ENCODE results near the gene ZMAT2.
"Not testable (repeated sequence)": the region's sequence is repeated elsewhere in the genome, so short reads cannot be mapped to it uniquely, and the experiment has no call there.

Gene ZMAT2

DNA sequence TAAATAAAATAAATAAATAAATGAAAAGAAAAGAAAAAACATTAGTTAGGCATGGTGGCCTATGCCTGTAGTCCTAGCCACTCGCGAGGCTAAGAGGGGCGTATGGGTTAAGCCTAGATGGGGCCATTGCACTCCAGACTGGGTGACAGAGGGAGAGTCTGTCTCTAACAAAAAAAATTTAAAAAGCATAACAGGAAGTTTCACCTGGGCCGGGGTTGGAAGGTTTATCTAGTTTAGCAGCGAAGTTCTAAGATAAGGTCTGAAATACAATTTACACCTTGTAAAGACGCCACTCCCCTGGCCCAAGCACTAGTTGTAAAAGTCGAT lies 18.0 kb downstream of the ZMAT2 start:
- CTCF ChIA-PET = interaction anchor here (0.6 to 2.3 kb wide), 8 partner anchors 43 to 437 kb away, joined by 3 to 10 read pairs (median 4); partner anchors contain the start of gene CD14
- TF ChIP-seq ZNF658 (tag by site-specific recombination; IDR thresholded peaks at IDR 0.05) (no peak), ZBTB1 (tag by site-specific recombination; IDR thresholded peaks at IDR 0.05) (no peak), EGR2 (tag by site-specific recombination; IDR thresholded peaks at IDR 0.05; ENCODE audit: low read depth) (no peak), ZNF366 (tag by site-specific recombination; conservative IDR thresholded peaks at IDR 0.05) (no peak), GFI1B (tag by site-specific recombination; IDR thresholded peaks at IDR 0.05) (no peak)
- TF ChIP-seq, protein P1, sequence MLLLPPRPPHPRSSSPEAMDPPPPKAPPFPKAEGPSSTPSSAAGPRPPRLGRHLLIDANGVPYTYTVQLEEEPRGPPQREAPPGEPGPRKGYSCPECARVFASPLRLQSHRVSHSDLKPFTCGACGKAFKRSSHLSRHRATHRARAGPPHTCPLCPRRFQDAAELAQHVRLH (tag by site-specific recombination; IDR thresholded peaks at IDR 0.05) = no peak
- TF ChIP-seq, protein P2, sequence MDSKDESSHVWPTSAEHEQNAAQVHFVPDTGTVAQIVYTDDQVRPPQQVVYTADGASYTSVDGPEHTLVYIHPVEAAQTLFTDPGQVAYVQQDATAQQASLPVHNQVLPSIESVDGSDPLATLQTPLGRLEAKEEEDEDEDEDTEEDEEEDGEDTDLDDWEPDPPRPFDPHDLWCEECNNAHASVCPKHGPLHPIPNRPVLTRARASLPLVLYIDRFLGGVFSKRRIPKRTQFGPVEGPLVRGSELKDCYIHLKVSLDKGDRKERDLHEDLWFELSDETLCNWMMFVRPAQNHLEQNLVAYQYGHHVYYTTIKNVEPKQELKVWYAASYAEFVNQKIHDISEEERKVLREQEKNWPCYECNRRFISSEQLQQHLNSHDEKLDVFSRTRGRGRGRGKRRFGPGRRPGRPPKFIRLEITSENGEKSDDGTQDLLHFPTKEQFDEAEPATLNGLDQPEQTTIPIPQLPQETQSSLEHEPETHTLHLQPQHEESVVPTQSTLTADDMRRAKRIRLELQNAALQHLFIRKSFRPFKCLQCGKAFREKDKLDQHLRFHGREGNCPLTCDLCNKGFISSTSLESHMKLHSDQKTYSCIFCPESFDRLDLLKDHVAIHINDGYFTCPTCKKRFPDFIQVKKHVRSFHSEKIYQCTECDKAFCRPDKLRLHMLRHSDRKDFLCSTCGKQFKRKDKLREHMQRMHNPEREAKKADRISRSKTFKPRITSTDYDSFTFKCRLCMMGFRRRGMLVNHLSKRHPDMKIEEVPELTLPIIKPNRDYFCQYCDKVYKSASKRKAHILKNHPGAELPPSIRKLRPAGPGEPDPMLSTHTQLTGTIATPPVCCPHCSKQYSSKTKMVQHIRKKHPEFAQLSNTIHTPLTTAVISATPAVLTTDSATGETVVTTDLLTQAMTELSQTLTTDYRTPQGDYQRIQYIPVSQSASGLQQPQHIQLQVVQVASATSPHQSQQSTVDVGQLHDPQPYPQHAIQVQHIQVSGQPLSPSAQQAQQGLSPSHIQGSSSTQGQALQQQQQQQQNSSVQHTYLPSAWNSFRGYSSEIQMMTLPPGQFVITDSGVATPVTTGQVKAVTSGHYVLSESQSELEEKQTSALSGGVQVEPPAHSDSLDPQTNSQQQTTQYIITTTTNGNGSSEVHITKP (tag by site-specific recombination; IDR thresholded peaks at IDR 0.05) = peak; percentile 95
- Histone ChIP-seq H3K27ac (ENCODE audit: extremely low read depth, low read depth, low read length) (no peak overlapping the region; the same call in 1 of the 2 replicates), H3K4me3 (ENCODE audit: low read depth, low read length) (peak overlapping the region; percentile 45), H3K36me3 (ENCODE audit: control insufficient read depth in 2 of 2, insufficient read depth in 1 of 2, low read length in 2 of 2) (no peaks in the 10 kb centered on the region), H3K9me3 (ENCODE audit: control insufficient read depth, insufficient read depth, low read depth, low read length) (no peaks in the 10 kb centered on the region), H3K4me1 (ENCODE audit: control insufficient read depth, insufficient read depth, low read length) (no peaks in the 10 kb centered on the region)
- POLR2A ChIA-PET = interaction anchor here (0.8 to 1.3 kb wide), 8 partner anchors 8 to 372 kb away, joined by 3 to 14 read pairs (median 8); partner anchors contain the start of genes ANKHD1, HARS1, HARS2 and HBEGF

DNA sequence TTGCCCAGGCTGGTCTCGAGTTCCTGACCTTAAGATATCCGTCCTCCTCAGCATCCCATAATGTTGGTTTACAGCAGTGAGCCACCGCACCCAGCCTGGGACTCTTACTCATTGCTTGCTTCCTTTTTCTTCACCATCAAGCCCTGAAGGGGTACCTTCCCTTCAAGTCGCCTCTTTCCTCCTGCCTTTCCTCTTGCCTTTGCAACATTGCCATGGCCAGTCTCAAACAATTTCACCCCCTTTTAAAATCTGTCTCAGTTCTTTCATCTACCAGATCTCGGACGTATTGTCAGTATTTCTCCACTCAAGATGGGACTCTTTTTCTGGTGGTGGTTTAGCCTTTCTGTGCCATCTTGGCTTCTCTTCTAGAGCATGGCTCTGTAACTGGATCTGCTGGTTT lies 20.5 kb downstream of the ZMAT2 start:
- ChIA-PET CTCF (interaction anchor here (0.7 to 2.0 kb wide), 12 partner anchors 10 to 612 kb away, joined by 3 to 11 read pairs (median 5); partner anchors contain the start of gene WDR55), POLR2A (interaction anchor here (0.7 to 1.2 kb wide), 5 partner anchors 10 to 374 kb away, joined by 3 to 7 read pairs (median 4); partner anchors contain the start of gene HBEGF)
- not testable (repeated sequence) for H3K4me1 ChIP-seq (ENCODE audit: control insufficient read depth, insufficient read depth, low read length)

DNA sequence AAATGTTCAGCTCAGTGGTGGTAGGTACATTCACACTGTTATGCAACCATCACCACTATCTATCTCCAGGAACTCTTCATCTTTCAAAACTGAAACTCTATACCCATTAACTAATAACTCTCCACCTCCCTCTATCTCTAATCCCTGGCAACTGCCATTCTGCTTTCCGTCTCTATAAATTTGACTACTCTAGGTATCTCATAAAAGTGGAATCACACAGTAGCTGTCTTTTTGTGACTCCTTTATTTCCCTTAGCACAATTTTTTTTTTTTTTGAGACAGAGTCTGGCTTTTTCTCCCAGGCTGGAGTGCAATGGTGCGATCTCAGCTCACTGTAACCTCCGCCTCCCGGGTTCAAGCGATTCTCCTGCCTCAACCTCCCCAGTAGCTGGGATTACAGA lies 21.1 kb downstream of the ZMAT2 start:
- CTCF ChIA-PET = interaction anchor here (0.7 to 2.0 kb wide), 7 partner anchors 10 to 474 kb away, joined by 3 to 11 read pairs (median 4); partner anchors contain the start of gene DND1
- POLR2A ChIA-PET = interaction anchor here (0.7 to 1.5 kb wide), 3 partner anchors 10 to 375 kb away, joined by 3 to 4 read pairs (median 4); partner anchors contain the start of genes HBEGF and ZMAT2
- not testable (repeated sequence) for H3K4me3 ChIP-seq (ENCODE audit: low read depth, low read length); H3K4me1 ChIP-seq (ENCODE audit: control insufficient read depth, insufficient read depth, low read length); H3K9me3 ChIP-seq (ENCODE audit: control insufficient read depth, insufficient read depth, low read depth, low read length); H3K36me3 ChIP-seq (ENCODE audit: control insufficient read depth in 2 of 2, insufficient read depth in 1 of 2, low read length in 2 of 2); H3K27ac ChIP-seq (ENCODE audit: extremely low read depth, low read depth, low read length)
- TF ChIP-seq ZBTB17 (tag by site-specific recombination; IDR thresholded peaks at IDR 0.05) (peak; percentile 30; the same call in 1 of the 2 replicates), OSR2 (tag by site-specific recombination; IDR thresholded peaks at IDR 0.05) (peak; percentile 67), FEZF1 (tag by site-specific recombination; IDR thresholded peaks at IDR 0.05) (peak; percentile 57), KLF8 (tag by site-specific recombination; IDR thresholded peaks at IDR 0.05) (peak; percentile 26; the same call in 1 of the 2 replicates), WT1 (tag by site-specific recombination; IDR thresholded peaks at IDR 0.05) (peak; percentile 43), ZEB2 (tag by site-specific recombination; IDR thresholded peaks at IDR 0.05) (peak; percentile 12; the same call in 1 of the 2 replicates)
- TF ChIP-seq, protein P3, sequence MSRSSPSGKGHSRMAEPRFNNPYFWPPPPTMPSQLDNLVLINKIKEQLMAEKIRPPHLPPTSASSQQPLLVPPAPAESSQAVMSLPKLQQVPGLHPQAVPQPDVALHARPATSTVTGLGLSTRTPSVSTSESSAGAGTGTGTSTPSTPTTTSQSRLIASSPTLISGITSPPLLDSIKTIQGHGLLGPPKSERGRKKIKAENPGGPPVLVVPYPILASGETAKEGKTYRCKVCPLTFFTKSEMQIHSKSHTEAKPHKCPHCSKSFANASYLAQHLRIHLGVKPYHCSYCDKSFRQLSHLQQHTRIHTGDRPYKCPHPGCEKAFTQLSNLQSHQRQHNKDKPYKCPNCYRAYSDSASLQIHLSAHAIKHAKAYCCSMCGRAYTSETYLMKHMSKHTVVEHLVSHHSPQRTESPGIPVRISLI (tag by site-specific recombination; IDR thresholded peaks at IDR 0.05) = peak; percentile 75; the same call in 1 of the 2 replicates

More for the DNA sequence above, 20.5 kb downstream of the ZMAT2 start:
- not testable (repeated sequence) for H3K4me3 ChIP-seq (ENCODE audit: low read depth, low read length); H3K9me3 ChIP-seq (ENCODE audit: control insufficient read depth, insufficient read depth, low read depth, low read length); H3K36me3 ChIP-seq (ENCODE audit: control insufficient read depth in 2 of 2, insufficient read depth in 1 of 2, low read length in 2 of 2); H3K27ac ChIP-seq (ENCODE audit: extremely low read depth, low read depth, low read length)
- TF ChIP-seq, protein P2 (tag by site-specific recombination; IDR thresholded peaks at IDR 0.05) = peak; percentile 99
- TF ChIP-seq MYNN (tag by site-specific recombination; IDR thresholded peaks at IDR 0.05; ENCODE audit: borderline replicate concordance) = peak; percentile 49

Data from HEK293 (cell line).